Calu3 (cell line): ENCODE data around the gene SEC22A. TPM values are rescaled to one million over a fixed set of nuclear protein-coding genes. Genes with fewer than 3 reads are reported as not detected.

Experiments
- BruUV-seq: library from RNA; stranded (reverse); fragments of 400-500 nt; replicated peaks from 2 replicates; lab custom pipeline; 2021; lab: Mats Ljungman, UMichigan
- CTCF ChIA-PET: fragments of 300-600 bp; sonication (Branson Sonifier 250); formaldehyde crosslinking; loops from one replicate; lab custom pipeline; 2022; ENCODE audit warnings: antibody characterized with exemption; lab: Charles Lee
- DNase-seq: peaks from one replicate; pipeline ENCODE4 v3.0.0; 2022
- H3K27ac Mint-ChIP-seq: one replicate; pipeline ENCODE4 v1.8.0; 2022; ENCODE audit warnings: mixed read lengths; ENCODE audit not compliant: unreplicated experiment
- H3K27me3 Mint-ChIP-seq: one replicate; pipeline ENCODE4 v1.8.0; 2022; ENCODE audit warnings: mixed read lengths; ENCODE audit not compliant: unreplicated experiment
- H3K36me3 Mint-ChIP-seq: one replicate; pipeline ENCODE4 v1.8.0; 2022; ENCODE audit warnings: mild to moderate bottlenecking, moderate library complexity, mixed read lengths; ENCODE audit not compliant: insufficient read depth, unreplicated experiment
- H3K4me1 Mint-ChIP-seq: one replicate; pipeline ENCODE4 v1.8.0; 2022; ENCODE audit warnings: mild to moderate bottlenecking, low read depth, mixed read lengths; ENCODE audit not compliant: unreplicated experiment
- H3K4me3 Mint-ChIP-seq: one replicate; pipeline ENCODE4 v1.8.0; 2022; ENCODE audit warnings: mild to moderate bottlenecking, low read depth, moderate library complexity, mixed read lengths; ENCODE audit not compliant: unreplicated experiment
- H3K9me3 Mint-ChIP-seq: one replicate; pipeline ENCODE4 v1.8.0; 2022; ENCODE audit warnings: low read depth, mixed read lengths; ENCODE audit not compliant: unreplicated experiment
- intact Hi-C: fragments of 100-400 bp; cut with micrococcal nuclease; formaldehyde crosslinking; loops from one replicate; pipeline ENCODE4 v1.10.0; 2022; ENCODE audit not compliant: unreplicated experiment
- total RNA-seq: library from RNA; stranded (reverse); gene quantifications from 2 replicates; pipeline ENCODE4 v1.2.3, GENCODE V29; 2022
- TF ChIP-seq, protein P1 (sequence below): fragments of 200-600 bp; IDR thresholded peaks from one replicate; pipeline ENCODE4 v1.8.0; 2022; ENCODE audit warnings: antibody characterized with exemption; ENCODE audit not compliant: unreplicated experiment

SEC22A gene
- total RNA-seq, 1 experiment from 2014 or later, result 18.6 TPM

DNA sequence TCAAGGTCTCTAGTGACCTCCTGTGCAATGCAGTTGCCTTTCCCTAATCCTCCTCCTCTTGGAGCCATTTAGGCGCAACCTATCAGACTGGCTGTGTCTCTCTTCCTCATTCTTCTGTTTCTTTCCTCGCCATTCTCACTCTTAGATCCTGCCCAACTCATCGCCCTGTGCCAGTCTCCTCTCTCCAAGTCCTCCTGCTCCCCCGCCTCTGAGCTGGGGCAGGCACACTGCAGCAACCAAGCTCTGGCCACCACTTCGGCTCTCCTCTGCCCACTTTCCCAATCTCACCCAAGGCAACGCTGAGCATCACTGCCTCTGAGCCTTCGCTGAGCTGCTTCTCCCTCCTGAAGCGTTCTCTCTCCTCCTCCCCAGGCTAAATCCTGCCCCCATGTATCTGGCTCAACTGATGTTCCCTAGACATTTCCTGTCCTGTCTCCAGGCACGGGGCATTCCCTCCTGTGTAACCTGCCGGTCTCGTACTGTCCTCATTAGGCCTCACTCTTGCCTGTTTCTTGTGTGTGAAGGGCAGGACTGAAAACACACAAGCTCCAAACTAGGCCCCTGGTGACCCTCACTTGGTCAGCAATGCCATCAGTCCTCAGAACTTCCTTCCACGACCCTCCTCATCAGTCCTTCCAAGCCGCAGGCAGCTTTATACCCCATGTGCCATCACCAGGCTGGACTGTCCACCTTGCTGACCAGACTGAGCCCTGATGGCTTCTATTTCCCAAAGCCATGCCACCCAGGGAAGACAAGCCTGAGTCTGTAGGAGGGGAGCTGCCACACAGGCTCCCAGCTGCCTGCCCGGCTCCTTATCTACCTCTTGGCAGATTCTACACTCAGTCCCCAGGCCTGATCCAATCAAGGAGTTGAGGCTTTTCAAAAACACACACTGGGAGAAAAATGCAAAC, 85.6 kb downstream of the SEC22A start:
- no TSS peak for BruUV-seq
- DNase-seq, result no peak
- H3K27me3 Mint-ChIP-seq, result peaks cover 42% of the 10 kb centered on the region
- H3K9me3 Mint-ChIP-seq, result peaks cover 4% of the 10 kb centered on the region
- no peak overlapping the region for H3K4me3 Mint-ChIP-seq
- H3K4me1 Mint-ChIP-seq, result no peaks in the 10 kb centered on the region
- CTCF ChIA-PET, result no interaction called here
- H3K27ac Mint-ChIP-seq, result peak overlapping the region; percentile 45
- peaks cover 6% of the 10 kb centered on the region for H3K36me3 Mint-ChIP-seq
- TF ChIP-seq, protein P1, sequence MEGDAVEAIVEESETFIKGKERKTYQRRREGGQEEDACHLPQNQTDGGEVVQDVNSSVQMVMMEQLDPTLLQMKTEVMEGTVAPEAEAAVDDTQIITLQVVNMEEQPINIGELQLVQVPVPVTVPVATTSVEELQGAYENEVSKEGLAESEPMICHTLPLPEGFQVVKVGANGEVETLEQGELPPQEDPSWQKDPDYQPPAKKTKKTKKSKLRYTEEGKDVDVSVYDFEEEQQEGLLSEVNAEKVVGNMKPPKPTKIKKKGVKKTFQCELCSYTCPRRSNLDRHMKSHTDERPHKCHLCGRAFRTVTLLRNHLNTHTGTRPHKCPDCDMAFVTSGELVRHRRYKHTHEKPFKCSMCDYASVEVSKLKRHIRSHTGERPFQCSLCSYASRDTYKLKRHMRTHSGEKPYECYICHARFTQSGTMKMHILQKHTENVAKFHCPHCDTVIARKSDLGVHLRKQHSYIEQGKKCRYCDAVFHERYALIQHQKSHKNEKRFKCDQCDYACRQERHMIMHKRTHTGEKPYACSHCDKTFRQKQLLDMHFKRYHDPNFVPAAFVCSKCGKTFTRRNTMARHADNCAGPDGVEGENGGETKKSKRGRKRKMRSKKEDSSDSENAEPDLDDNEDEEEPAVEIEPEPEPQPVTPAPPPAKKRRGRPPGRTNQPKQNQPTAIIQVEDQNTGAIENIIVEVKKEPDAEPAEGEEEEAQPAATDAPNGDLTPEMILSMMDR, result no peak
- intact Hi-C loops, result no loop called here

GRCh38 chr3:123287962-123288302, 86.2 kb downstream of the SEC22A start:
- Mint-ChIP-seq H3K4me3 (no peak overlapping the region), H3K27me3 (peaks cover 46% of the 10 kb centered on the region), H3K36me3 (peaks cover 6% of the 10 kb centered on the region), H3K27ac (no peak overlapping the region), H3K4me1 (no peaks in the 10 kb centered on the region), H3K9me3 (peaks cover 4% of the 10 kb centered on the region)
- CTCF ChIA-PET, result no interaction called here
- BruUV-seq, result no TSS peak
- TF ChIP-seq, protein P1, result no peak
- DNase-seq, result no peak
- intact Hi-C loops, result no loop called here

- TF ChIP-seq, protein P1, result no peak
- BruUV-seq, result no TSS peak
- H3K27ac Mint-ChIP-seq, result no peak overlapping the region
- intact Hi-C loops, result no loop called here
- peaks cover 6% of the 10 kb centered on the region for H3K36me3 Mint-ChIP-seq
- no peaks in the 10 kb centered on the region for H3K4me1 Mint-ChIP-seq
- DNase-seq, result no peak
- CTCF ChIA-PET, result no interaction called here
- H3K27me3 Mint-ChIP-seq, result peaks cover 62% of the 10 kb centered on the region
- H3K4me3 Mint-ChIP-seq, result no peak overlapping the region
- peaks cover 4% of the 10 kb centered on the region for H3K9me3 Mint-ChIP-seq
Measured at GRCh38 chr3:123289391-123290106, 87.8 kb downstream of the SEC22A start.

DNA sequence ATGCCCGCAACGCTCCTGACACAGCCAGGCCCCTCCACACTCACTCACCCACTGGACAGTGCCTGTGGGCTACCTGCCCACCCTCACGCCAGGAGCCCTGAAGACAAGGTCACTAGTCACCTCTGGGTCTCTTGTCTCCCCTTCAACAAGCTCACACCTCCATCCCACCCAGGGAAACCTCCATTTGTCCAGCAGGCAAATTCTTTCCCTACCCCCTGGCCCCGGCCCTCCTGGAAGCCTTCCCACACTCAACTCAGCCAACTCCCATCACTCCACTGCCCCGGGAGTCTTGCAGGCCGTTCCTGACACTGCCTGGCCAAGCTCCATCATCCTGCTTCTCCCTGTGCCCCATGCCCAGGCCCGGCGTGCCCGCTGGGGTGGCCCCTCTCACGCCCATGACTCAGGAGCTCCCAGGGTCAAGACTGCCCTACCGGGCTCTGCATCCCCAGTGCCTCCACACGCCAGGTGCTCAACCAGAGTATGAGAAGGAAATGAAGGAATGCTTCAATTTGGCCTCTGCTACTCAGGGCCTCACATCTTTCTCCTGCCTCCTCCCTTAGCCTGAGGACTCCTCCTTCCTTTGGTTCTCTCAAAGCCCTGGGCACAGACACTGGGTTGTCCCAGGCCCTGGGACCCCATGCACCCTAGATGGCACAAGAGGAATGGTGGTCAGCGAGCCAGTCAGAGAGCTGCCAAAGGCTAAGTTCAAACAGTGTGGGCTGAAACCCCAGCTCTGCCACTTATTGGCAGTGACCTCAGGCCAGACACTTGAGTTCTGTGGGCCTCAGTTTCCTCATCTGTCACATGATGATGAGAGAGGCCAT, 88.6 kb downstream of the SEC22A start:
- TF ChIP-seq, protein P1, result no peak
- H3K9me3 Mint-ChIP-seq, result peaks cover 4% of the 10 kb centered on the region
- intact Hi-C loops, result no loop called here
- H3K4me1 Mint-ChIP-seq, result no peaks in the 10 kb centered on the region
- DNase-seq, result no peak
- no TSS peak for BruUV-seq
- no peak overlapping the region for H3K27ac Mint-ChIP-seq
- H3K36me3 Mint-ChIP-seq, result peaks cover 6% of the 10 kb centered on the region
- H3K4me3 Mint-ChIP-seq, result no peak overlapping the region
- CTCF ChIA-PET, result no interaction called here
- peaks cover 70% of the 10 kb centered on the region for H3K27me3 Mint-ChIP-seq
